WTC11 (cell line): ENCODE measurements around the gene NFAT5.

Source experiments
- FOXJ3 ChIP-seq: sonication (generic); formaldehyde crosslinking; IDR thresholded peaks from 2 replicates; pipeline ENCODE4 v1.9.0; 2021; ENCODE audit warnings: missing genetic modification reagents, mild to moderate bottlenecking, borderline replicate concordance
- FOXK1 ChIP-seq: sonication (generic); formaldehyde crosslinking; IDR thresholded peaks from 2 replicates; pipeline ENCODE4 v1.8.0; 2022; ENCODE audit warnings: mild to moderate bottlenecking, moderate library complexity, missing genetic modification reagents
- FOXP1 ChIP-seq: sonication (generic); formaldehyde crosslinking; IDR thresholded peaks from 2 replicates; pipeline ENCODE4 v1.8.0; 2022; ENCODE audit warnings: missing genetic modification reagents, mild to moderate bottlenecking, moderate library complexity, borderline replicate concordance
- NFATC4 ChIP-seq: fragments of 250-450 bp; sonication (Bioruptor Pico); IDR thresholded peaks from 2 replicates; pipeline ENCODE4 v1.9.0; 2021; ENCODE audit warnings: mild to moderate bottlenecking
- NFYB ChIP-seq: sonication (generic); formaldehyde crosslinking; conservative IDR thresholded peaks from 2 replicates; pipeline ENCODE4 v1.8.0; 2022; ENCODE audit warnings: low read depth, missing genetic modification reagents
- RORB ChIP-seq: fragments of 250-450 bp; sonication (Bioruptor Pico); IDR thresholded peaks from 2 replicates; pipeline ENCODE4 v1.9.0; 2021; ENCODE audit warnings: mild to moderate bottlenecking
- SP1 ChIP-seq: sonication (generic); formaldehyde crosslinking; conservative IDR thresholded peaks from 2 replicates; pipeline ENCODE4 v1.8.1; 2022; ENCODE audit warnings: missing genetic modification reagents
- TF ChIP-seq, protein P1 (sequence below): fragments of 200-600 bp; IDR thresholded peaks from 2 replicates; pipeline ENCODE4 v1.8.0; 2022; ENCODE audit warnings: antibody characterized with exemption
- TF ChIP-seq, protein P2 (sequence below): sonication (generic); formaldehyde crosslinking; IDR thresholded peaks from 2 replicates; pipeline ENCODE4 v1.8.1; 2023; ENCODE audit warnings: mild to moderate bottlenecking, moderate library complexity, missing genetic modification reagents
- TF ChIP-seq, protein P3 (sequence below): sonication (generic); formaldehyde crosslinking; IDR thresholded peaks from 2 replicates; pipeline ENCODE4 v1.8.0; 2022; ENCODE audit warnings: mild to moderate bottlenecking, missing genetic modification reagents
- TF ChIP-seq, protein P4 (sequence below): sonication (generic); formaldehyde crosslinking; conservative IDR thresholded peaks from 2 replicates; pipeline ENCODE4 v1.8.1; 2023; ENCODE audit warnings: mild to moderate bottlenecking, low read depth, missing genetic modification reagents, moderate library complexity
- TF ChIP-seq, protein P5 (sequence below): sonication (generic); formaldehyde crosslinking; IDR thresholded peaks from 2 replicates; pipeline ENCODE4 v1.8.1; 2023; ENCODE audit warnings: mild to moderate bottlenecking, missing genetic modification reagents, moderate library complexity
- TF ChIP-seq, protein P6 (sequence below): sonication (generic); formaldehyde crosslinking; IDR thresholded peaks from 2 replicates; pipeline ENCODE4 v1.8.1; 2022; ENCODE audit warnings: low read depth, missing genetic modification reagents, borderline replicate concordance

DNA sequence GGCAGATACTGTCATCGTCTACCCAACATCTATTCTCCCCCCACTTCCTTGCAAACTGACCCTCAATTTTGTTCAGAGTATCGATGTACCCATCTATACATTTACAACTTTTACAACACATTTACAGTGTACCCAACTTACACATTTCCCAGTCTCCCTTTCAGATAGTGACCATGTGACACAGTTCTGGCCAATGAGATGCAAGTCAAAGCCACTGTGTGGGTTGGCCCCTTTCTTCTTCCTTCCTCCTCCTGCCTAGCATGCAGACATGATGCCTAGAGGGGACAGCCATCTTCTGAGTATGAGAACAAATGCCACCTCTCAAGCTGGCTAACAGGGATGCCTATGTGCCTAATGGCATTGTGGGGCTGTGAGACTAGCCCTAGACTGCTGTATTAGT, 11.3 kb upstream of the NFAT5 start:
- TF ChIP-seq, protein P1, sequence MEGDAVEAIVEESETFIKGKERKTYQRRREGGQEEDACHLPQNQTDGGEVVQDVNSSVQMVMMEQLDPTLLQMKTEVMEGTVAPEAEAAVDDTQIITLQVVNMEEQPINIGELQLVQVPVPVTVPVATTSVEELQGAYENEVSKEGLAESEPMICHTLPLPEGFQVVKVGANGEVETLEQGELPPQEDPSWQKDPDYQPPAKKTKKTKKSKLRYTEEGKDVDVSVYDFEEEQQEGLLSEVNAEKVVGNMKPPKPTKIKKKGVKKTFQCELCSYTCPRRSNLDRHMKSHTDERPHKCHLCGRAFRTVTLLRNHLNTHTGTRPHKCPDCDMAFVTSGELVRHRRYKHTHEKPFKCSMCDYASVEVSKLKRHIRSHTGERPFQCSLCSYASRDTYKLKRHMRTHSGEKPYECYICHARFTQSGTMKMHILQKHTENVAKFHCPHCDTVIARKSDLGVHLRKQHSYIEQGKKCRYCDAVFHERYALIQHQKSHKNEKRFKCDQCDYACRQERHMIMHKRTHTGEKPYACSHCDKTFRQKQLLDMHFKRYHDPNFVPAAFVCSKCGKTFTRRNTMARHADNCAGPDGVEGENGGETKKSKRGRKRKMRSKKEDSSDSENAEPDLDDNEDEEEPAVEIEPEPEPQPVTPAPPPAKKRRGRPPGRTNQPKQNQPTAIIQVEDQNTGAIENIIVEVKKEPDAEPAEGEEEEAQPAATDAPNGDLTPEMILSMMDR = no peak
- peak; percentile 26; the same call in 1 of the 2 replicates for TF ChIP-seq NFYB
- TF ChIP-seq, protein P2, sequence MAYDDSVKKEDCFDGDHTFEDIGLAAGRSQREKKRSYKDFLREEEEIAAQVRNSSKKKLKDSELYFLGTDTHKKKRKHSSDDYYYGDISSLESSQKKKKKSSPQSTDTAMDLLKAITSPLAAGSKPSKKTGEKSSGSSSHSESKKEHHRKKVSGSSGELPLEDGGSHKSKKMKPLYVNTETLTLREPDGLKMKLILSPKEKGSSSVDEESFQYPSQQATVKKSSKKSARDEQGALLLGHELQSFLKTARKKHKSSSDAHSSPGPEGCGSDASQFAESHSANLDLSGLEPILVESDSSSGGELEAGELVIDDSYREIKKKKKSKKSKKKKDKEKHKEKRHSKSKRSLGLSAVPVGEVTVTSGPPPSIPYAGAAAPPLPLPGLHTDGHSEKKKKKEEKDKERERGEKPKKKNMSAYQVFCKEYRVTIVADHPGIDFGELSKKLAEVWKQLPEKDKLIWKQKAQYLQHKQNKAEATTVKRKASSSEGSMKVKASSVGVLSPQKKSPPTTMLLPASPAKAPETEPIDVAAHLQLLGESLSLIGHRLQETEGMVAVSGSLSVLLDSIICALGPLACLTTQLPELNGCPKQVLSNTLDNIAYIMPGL (CRISPR knock-in tag) = no peak
- TF ChIP-seq, protein P3, sequence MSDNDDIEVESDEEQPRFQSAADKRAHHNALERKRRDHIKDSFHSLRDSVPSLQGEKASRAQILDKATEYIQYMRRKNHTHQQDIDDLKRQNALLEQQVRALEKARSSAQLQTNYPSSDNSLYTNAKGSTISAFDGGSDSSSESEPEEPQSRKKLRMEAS (CRISPR knock-in tag) = no peak
- TF ChIP-seq, protein P4, sequence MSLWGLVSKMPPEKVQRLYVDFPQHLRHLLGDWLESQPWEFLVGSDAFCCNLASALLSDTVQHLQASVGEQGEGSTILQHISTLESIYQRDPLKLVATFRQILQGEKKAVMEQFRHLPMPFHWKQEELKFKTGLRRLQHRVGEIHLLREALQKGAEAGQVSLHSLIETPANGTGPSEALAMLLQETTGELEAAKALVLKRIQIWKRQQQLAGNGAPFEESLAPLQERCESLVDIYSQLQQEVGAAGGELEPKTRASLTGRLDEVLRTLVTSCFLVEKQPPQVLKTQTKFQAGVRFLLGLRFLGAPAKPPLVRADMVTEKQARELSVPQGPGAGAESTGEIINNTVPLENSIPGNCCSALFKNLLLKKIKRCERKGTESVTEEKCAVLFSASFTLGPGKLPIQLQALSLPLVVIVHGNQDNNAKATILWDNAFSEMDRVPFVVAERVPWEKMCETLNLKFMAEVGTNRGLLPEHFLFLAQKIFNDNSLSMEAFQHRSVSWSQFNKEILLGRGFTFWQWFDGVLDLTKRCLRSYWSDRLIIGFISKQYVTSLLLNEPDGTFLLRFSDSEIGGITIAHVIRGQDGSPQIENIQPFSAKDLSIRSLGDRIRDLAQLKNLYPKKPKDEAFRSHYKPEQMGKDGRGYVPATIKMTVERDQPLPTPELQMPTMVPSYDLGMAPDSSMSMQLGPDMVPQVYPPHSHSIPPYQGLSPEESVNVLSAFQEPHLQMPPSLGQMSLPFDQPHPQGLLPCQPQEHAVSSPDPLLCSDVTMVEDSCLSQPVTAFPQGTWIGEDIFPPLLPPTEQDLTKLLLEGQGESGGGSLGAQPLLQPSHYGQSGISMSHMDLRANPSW = no peak
- no peak for TF ChIP-seq FOXK1 (CRISPR knock-in tag)
- no peak for TF ChIP-seq SP1 (CRISPR knock-in tag)
- TF ChIP-seq FOXJ3 = no peak
- TF ChIP-seq, protein P5, sequence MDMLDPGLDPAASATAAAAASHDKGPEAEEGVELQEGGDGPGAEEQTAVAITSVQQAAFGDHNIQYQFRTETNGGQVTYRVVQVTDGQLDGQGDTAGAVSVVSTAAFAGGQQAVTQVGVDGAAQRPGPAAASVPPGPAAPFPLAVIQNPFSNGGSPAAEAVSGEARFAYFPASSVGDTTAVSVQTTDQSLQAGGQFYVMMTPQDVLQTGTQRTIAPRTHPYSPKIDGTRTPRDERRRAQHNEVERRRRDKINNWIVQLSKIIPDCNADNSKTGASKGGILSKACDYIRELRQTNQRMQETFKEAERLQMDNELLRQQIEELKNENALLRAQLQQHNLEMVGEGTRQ = peak; percentile 67
- TF ChIP-seq FOXP1 = no peak
- TF ChIP-seq, protein P6, sequence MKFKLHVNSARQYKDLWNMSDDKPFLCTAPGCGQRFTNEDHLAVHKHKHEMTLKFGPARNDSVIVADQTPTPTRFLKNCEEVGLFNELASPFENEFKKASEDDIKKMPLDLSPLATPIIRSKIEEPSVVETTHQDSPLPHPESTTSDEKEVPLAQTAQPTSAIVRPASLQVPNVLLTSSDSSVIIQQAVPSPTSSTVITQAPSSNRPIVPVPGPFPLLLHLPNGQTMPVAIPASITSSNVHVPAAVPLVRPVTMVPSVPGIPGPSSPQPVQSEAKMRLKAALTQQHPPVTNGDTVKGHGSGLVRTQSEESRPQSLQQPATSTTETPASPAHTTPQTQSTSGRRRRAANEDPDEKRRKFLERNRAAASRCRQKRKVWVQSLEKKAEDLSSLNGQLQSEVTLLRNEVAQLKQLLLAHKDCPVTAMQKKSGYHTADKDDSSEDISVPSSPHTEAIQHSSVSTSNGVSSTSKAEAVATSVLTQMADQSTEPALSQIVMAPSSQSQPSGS (CRISPR knock-in tag) = no peak
- TF ChIP-seq NFATC4 (CRISPR knock-in tag) = no peak
- no peak for TF ChIP-seq RORB (CRISPR knock-in tag)
